ENCODE measurements around the gene STXBP1.
"Not testable (repeated sequence)": the region's sequence is repeated elsewhere in the genome, so short reads cannot be mapped to it uniquely, and the experiment has no call there.

The STXBP1 gene

GRCh38 chr9:127614961-127615360, 2.9 kb downstream of the STXBP1 start:
- H3K9me3 ChIP-seq (ENCODE audit: control insufficient read depth, low read length): no peaks in the 10 kb centered on the region
- no peak overlapping the region for H3K27ac ChIP-seq (ENCODE audit: insufficient read depth, low read length, poor library complexity, severe bottlenecking)
- H3K27me3 ChIP-seq (replicated peaks; ENCODE audit: control insufficient read depth, insufficient read depth, low read length, poor library complexity, severe bottlenecking): no peaks in the 10 kb centered on the region
- H3K4me3 ChIP-seq (ENCODE audit: insufficient read depth, low read depth, low read length, poor library complexity, severe bottlenecking): no peak overlapping the region
- H3K4me1 ChIP-seq (ENCODE audit: control insufficient read depth, insufficient read depth, low read length, poor library complexity, severe bottlenecking): peaks cover 14% of the 10 kb centered on the region
- H3K36me3 ChIP-seq (ENCODE audit: control insufficient read depth, insufficient read depth, low read length): no peaks in the 10 kb centered on the region
- no peak for DNase-seq

GRCh38 chr9:127621339-127621970, 9.4 kb downstream of the STXBP1 start:
- H3K4me3 ChIP-seq (ENCODE audit: insufficient read depth, low read depth, low read length, poor library complexity, severe bottlenecking); H3K27ac ChIP-seq (ENCODE audit: insufficient read depth, low read length, poor library complexity, severe bottlenecking); H3K9me3 ChIP-seq (ENCODE audit: control insufficient read depth, low read length); H3K27me3 ChIP-seq (replicated peaks; ENCODE audit: control insufficient read depth, insufficient read depth, low read length, poor library complexity, severe bottlenecking); H3K4me1 ChIP-seq (ENCODE audit: control insufficient read depth, insufficient read depth, low read length, poor library complexity, severe bottlenecking); H3K36me3 ChIP-seq (ENCODE audit: control insufficient read depth, insufficient read depth, low read length); DNase-seq: not testable (repeated sequence)

- no peak for DNase-seq
- Histone ChIP-seq H3K36me3 (ENCODE audit: control insufficient read depth, insufficient read depth, low read length) (no peaks in the 10 kb centered on the region), H3K4me3 (ENCODE audit: insufficient read depth, low read depth, low read length, poor library complexity, severe bottlenecking) (no peak overlapping the region), H3K27me3 (replicated peaks; ENCODE audit: control insufficient read depth, insufficient read depth, low read length, poor library complexity, severe bottlenecking) (no peaks in the 10 kb centered on the region), H3K4me1 (ENCODE audit: control insufficient read depth, insufficient read depth, low read length, poor library complexity, severe bottlenecking) (no peaks in the 10 kb centered on the region), H3K27ac (ENCODE audit: insufficient read depth, low read length, poor library complexity, severe bottlenecking) (no peak overlapping the region), H3K9me3 (ENCODE audit: control insufficient read depth, low read length) (no peaks in the 10 kb centered on the region)
Observed at GRCh38 chr9:127626752-127627493, 14.8 kb downstream of the STXBP1 start.

- H3K4me1 ChIP-seq (ENCODE audit: control insufficient read depth, insufficient read depth, low read length, poor library complexity, severe bottlenecking): no peaks in the 10 kb centered on the region
- no peak overlapping the region for H3K4me3 ChIP-seq (ENCODE audit: insufficient read depth, low read depth, low read length, poor library complexity, severe bottlenecking)
- H3K27me3 ChIP-seq (replicated peaks; ENCODE audit: control insufficient read depth, insufficient read depth, low read length, poor library complexity, severe bottlenecking): no peaks in the 10 kb centered on the region
- H3K27ac ChIP-seq (ENCODE audit: insufficient read depth, low read length, poor library complexity, severe bottlenecking): no peak overlapping the region
- H3K9me3 ChIP-seq (ENCODE audit: control insufficient read depth, low read length): no peaks in the 10 kb centered on the region
- no peaks in the 10 kb centered on the region for H3K36me3 ChIP-seq (ENCODE audit: control insufficient read depth, insufficient read depth, low read length)
- DNase-seq: no peak
Observed at GRCh38 chr9:127627494-127627855, 15.4 kb downstream of the STXBP1 start.

- H3K27me3 ChIP-seq (replicated peaks; ENCODE audit: control insufficient read depth, insufficient read depth, low read length, poor library complexity, severe bottlenecking): no peaks in the 10 kb centered on the region
- no peaks in the 10 kb centered on the region for H3K4me1 ChIP-seq (ENCODE audit: control insufficient read depth, insufficient read depth, low read length, poor library complexity, severe bottlenecking)
- H3K4me3 ChIP-seq (ENCODE audit: insufficient read depth, low read depth, low read length, poor library complexity, severe bottlenecking): no peak overlapping the region
- no peak overlapping the region for H3K27ac ChIP-seq (ENCODE audit: insufficient read depth, low read length, poor library complexity, severe bottlenecking)
- no peak for DNase-seq
- H3K9me3 ChIP-seq (ENCODE audit: control insufficient read depth, low read length): no peaks in the 10 kb centered on the region
- H3K36me3 ChIP-seq (ENCODE audit: control insufficient read depth, insufficient read depth, low read length): no peaks in the 10 kb centered on the region
Observed at GRCh38 chr9:127628758-127629467, 16.8 kb downstream of the STXBP1 start.

GRCh38 chr9:127629468-127630081, 17.5 kb downstream of the STXBP1 start:
- Histone ChIP-seq H3K4me1 (ENCODE audit: control insufficient read depth, insufficient read depth, low read length, poor library complexity, severe bottlenecking) (no peaks in the 10 kb centered on the region), H3K9me3 (ENCODE audit: control insufficient read depth, low read length) (no peaks in the 10 kb centered on the region), H3K27ac (ENCODE audit: insufficient read depth, low read length, poor library complexity, severe bottlenecking) (no peak overlapping the region), H3K27me3 (replicated peaks; ENCODE audit: control insufficient read depth, insufficient read depth, low read length, poor library complexity, severe bottlenecking) (no peaks in the 10 kb centered on the region), H3K4me3 (ENCODE audit: insufficient read depth, low read depth, low read length, poor library complexity, severe bottlenecking) (no peak overlapping the region), H3K36me3 (ENCODE audit: control insufficient read depth, insufficient read depth, low read length) (no peaks in the 10 kb centered on the region)
- DNase-seq: no peak

GRCh38 chr9:127633216-127633862, 21.3 kb downstream of the STXBP1 start:
- no peak for DNase-seq
- no peaks in the 10 kb centered on the region for H3K4me1 ChIP-seq (ENCODE audit: control insufficient read depth, insufficient read depth, low read length, poor library complexity, severe bottlenecking)

GRCh38 chr9:127634021-127634420, 21.9 kb downstream of the STXBP1 start:
- no peak for DNase-seq
- Histone ChIP-seq H3K4me3 (ENCODE audit: insufficient read depth, low read depth, low read length, poor library complexity, severe bottlenecking) (no peak overlapping the region), H3K27me3 (replicated peaks; ENCODE audit: control insufficient read depth, insufficient read depth, low read length, poor library complexity, severe bottlenecking) (no peaks in the 10 kb centered on the region), H3K4me1 (ENCODE audit: control insufficient read depth, insufficient read depth, low read length, poor library complexity, severe bottlenecking) (no peaks in the 10 kb centered on the region), H3K27ac (ENCODE audit: insufficient read depth, low read length, poor library complexity, severe bottlenecking) (no peak overlapping the region), H3K9me3 (ENCODE audit: control insufficient read depth, low read length) (no peaks in the 10 kb centered on the region), H3K36me3 (ENCODE audit: control insufficient read depth, insufficient read depth, low read length) (no peaks in the 10 kb centered on the region)

More at GRCh38 chr9:127633216-127633862, 21.3 kb downstream of the STXBP1 start:
- no peaks in the 10 kb centered on the region for H3K36me3 ChIP-seq (ENCODE audit: control insufficient read depth, insufficient read depth, low read length)
- no peak overlapping the region for H3K27ac ChIP-seq (ENCODE audit: insufficient read depth, low read length, poor library complexity, severe bottlenecking)
- H3K27me3 ChIP-seq (replicated peaks; ENCODE audit: control insufficient read depth, insufficient read depth, low read length, poor library complexity, severe bottlenecking): no peaks in the 10 kb centered on the region
- no peak overlapping the region for H3K4me3 ChIP-seq (ENCODE audit: insufficient read depth, low read depth, low read length, poor library complexity, severe bottlenecking)
- no peaks in the 10 kb centered on the region for H3K9me3 ChIP-seq (ENCODE audit: control insufficient read depth, low read length)

- Histone ChIP-seq H3K27me3 (replicated peaks; ENCODE audit: control insufficient read depth, insufficient read depth, low read length, poor library complexity, severe bottlenecking) (no peaks in the 10 kb centered on the region), H3K36me3 (ENCODE audit: control insufficient read depth, insufficient read depth, low read length) (no peaks in the 10 kb centered on the region), H3K4me1 (ENCODE audit: control insufficient read depth, insufficient read depth, low read length, poor library complexity, severe bottlenecking) (no peaks in the 10 kb centered on the region), H3K4me3 (ENCODE audit: insufficient read depth, low read depth, low read length, poor library complexity, severe bottlenecking) (no peak overlapping the region), H3K9me3 (ENCODE audit: control insufficient read depth, low read length) (no peaks in the 10 kb centered on the region), H3K27ac (ENCODE audit: insufficient read depth, low read length, poor library complexity, severe bottlenecking) (no peak overlapping the region)
- no peak for DNase-seq
Observed at GRCh38 chr9:127634698-127635097, 22.6 kb downstream of the STXBP1 start.
